Naive thymus-derived CD4-positive, alpha-beta T cell (primary cell): ENCODE results near the gene PELI1. TPM values are rescaled to one million over a fixed set of nuclear protein-coding genes. Genes with fewer than 3 reads are reported as not detected.

Experiments
- ATAC-seq: fragments of 150-1000 bp; cut with Tn5 transposase; 2 replicates; pipeline ENCODE4 v1.10.0; 2021; ENCODE audit warnings: mild to moderate bottlenecking, moderate library complexity
- CTCF ChIA-PET: fragments of 350-600 bp; sonication (Branson Sonifier 250); formaldehyde crosslinking; loops from one replicate; lab custom pipeline; 2021; ENCODE audit warnings: antibody characterized with exemption; lab: Charles Lee
- POLR2A ChIA-PET: fragments of 350-600 bp; sonication (Branson Sonifier 250); formaldehyde crosslinking; loops from one replicate; lab custom pipeline; 2021; ENCODE audit warnings: antibody characterized with exemption, inconsistent platforms; lab: Charles Lee
- DNase-seq, 9 donors: peaks; one replicate each; pipeline versions ENCODE4 v3.0.0 to v3.0.0-alpha.2; 2020 to 2022; ENCODE audit warnings: mixed read lengths in 1 of 9
- H3K27ac ChIP-seq: one replicate; pipeline ENCODE4 v1.7.0; 2013; ENCODE audit warnings: mild to moderate bottlenecking, low read depth, low read length, moderate library complexity
- H3K27me3 ChIP-seq, 2 donors: one replicate each; pipeline ENCODE4 v1.7.0; 2013; ENCODE audit warnings: low read length in 2 of 2, mild to moderate bottlenecking in 2 of 2, moderate library complexity in 2 of 2; ENCODE audit not compliant: control insufficient read depth in 2 of 2, insufficient read depth in 2 of 2
- H3K36me3 ChIP-seq, 3 experiments: 1 replicate in 2 of 3; 2 replicates in 1 of 3; pipeline ENCODE4 v1.7.0; 2013; ENCODE audit warnings: low read length in 3 of 3, mild to moderate bottlenecking in 3 of 3, moderate library complexity in 1 of 3; ENCODE audit not compliant: insufficient read depth in 3 of 3, control insufficient read depth in 2 of 3
- H3K4me1 ChIP-seq, 2 donors: one replicate each; pipeline ENCODE4 v1.7.0; 2013; ENCODE audit warnings: low read length in 2 of 2, mild to moderate bottlenecking in 2 of 2, moderate library complexity in 1 of 2; ENCODE audit not compliant: control insufficient read depth in 2 of 2, insufficient read depth in 2 of 2
- H3K4me3 ChIP-seq: 2 replicates; pipeline ENCODE4 v1.7.0; 2013; ENCODE audit warnings: mild to moderate bottlenecking, low read length
- H3K9me3 ChIP-seq, 3 experiments: 1 replicate in 2 of 3; 2 replicates in 1 of 3; pipeline ENCODE4 v1.7.0; 2013; ENCODE audit warnings: low read length in 3 of 3; ENCODE audit not compliant: control insufficient read depth in 2 of 3
- H3K27ac Mint-ChIP-seq, 9 donors: one replicate each; pipeline ENCODE4 v1.8.0; 2020 to 2022; ENCODE audit warnings: mixed read lengths in 9 of 9, mild to moderate bottlenecking in 8 of 9, moderate library complexity in 5 of 9, inconsistent platforms in 2 of 9
- H3K27me3 Mint-ChIP-seq, 5 donors: one replicate each; pipeline ENCODE4 v1.8.0; 2021 to 2022; ENCODE audit warnings: mixed read lengths in 5 of 5, mild to moderate bottlenecking in 1 of 5
- H3K36me3 Mint-ChIP-seq, 5 donors: one replicate each; pipeline ENCODE4 v1.8.0; 2020 to 2022; ENCODE audit warnings: mixed read lengths in 5 of 5, mild to moderate bottlenecking in 3 of 5, inconsistent platforms in 1 of 5
- H3K4me1 Mint-ChIP-seq, 7 donors: one replicate each; pipeline ENCODE4 v1.8.0; 2020 to 2022; ENCODE audit warnings: mixed read lengths in 7 of 7, mild to moderate bottlenecking in 3 of 7, inconsistent platforms in 1 of 7
- H3K4me3 Mint-ChIP-seq, 10 donors: one replicate each; pipeline ENCODE4 v1.8.0; 2020 to 2022; ENCODE audit warnings: mild to moderate bottlenecking in 10 of 10, mixed read lengths in 10 of 10, moderate library complexity in 6 of 10, inconsistent platforms in 2 of 10
- H3K9me3 Mint-ChIP-seq, 11 donors: one replicate each; pipeline ENCODE4 v1.8.0; 2020 to 2022; ENCODE audit warnings: mixed read lengths in 11 of 11, mild to moderate bottlenecking in 4 of 11, inconsistent platforms in 1 of 11, moderate library complexity in 1 of 11
- intact Hi-C, 2 donors: fragments of 100-400 bp; cut with micrococcal nuclease; formaldehyde crosslinking; loops; one replicate each; pipeline ENCODE4 v1.15.1; 2023
- polyA plus RNA-seq, 2 donors: library from polyadenylated mRNA; unstranded; fragments of 300-500 nt; fragmentation: Illumina TruSeq; gene quantifications; one replicate each; pipeline ENCODE4 v1.2.3, GENCODE V29; 2021
- total RNA-seq, 6 experiments: library from RNA in 5 of 6; stranded (reverse) in 5 of 6; gene quantifications; 1 replicate in 5 of 6; 2 replicates in 1 of 6; pipeline ENCODE4 v1.2.3 and lab custom pipeline; 2021 to 2026

The PELI1 gene
- total and polyA plus RNA-seq, 7 experiments from 2014 or later: 12.3 to 170 (median 52.3) TPM

- H3K4me3 Mint-ChIP-seq: no peak overlapping the region
- no peak overlapping the region for H3K27ac ChIP-seq
- peaks cover 0 to 3% (median 0%) of the 10 kb centered on the region in 5 donors for H3K36me3 Mint-ChIP-seq
- ChIA-PET POLR2A (interaction anchor here (0.8 to 1.4 kb wide), 3 partner anchors 11 to 265 kb away, joined by 3 read pairs; no protein-coding TSS in a partner anchor), CTCF (interaction anchor here (0.8 to 1.3 kb wide), 2 partner anchors 264 to 266 kb away, joined by 3 to 5 read pairs; no protein-coding TSS in a partner anchor)
- H3K9me3 ChIP-seq: no peaks in the 10 kb centered on the region
- no peaks in the 10 kb centered on the region for H3K27me3 Mint-ChIP-seq
- intact Hi-C loops: loop anchor here in 1 of 2 donors (1.0 kb wide), 1 partner anchor 11 kb away; no protein-coding TSS in a partner anchor
- H3K4me3 ChIP-seq: no peak overlapping the region
- no peaks in the 10 kb centered on the region for H3K27me3 ChIP-seq
- ATAC-seq (no peak), DNase-seq (no peak)
- peaks cover 0 to 22% of the 10 kb centered on the region in 2 donors for H3K4me1 ChIP-seq
- H3K9me3 Mint-ChIP-seq: no peaks in the 10 kb centered on the region
- H3K27ac Mint-ChIP-seq: peak overlapping the region in 8 of 9 donors; percentile 83 to 97 (median 92)
- H3K36me3 ChIP-seq: no peaks in the 10 kb centered on the region
- peaks cover 15 to 46% (median 31%) of the 10 kb centered on the region in 7 donors for H3K4me1 Mint-ChIP-seq
These were observed 81.4 kb downstream of the PELI1 start for GRCh38 chr2:64062840-64063239.

- intact Hi-C loops: no loop called here
- DNase-seq: no peak
- H3K4me1 Mint-ChIP-seq: peaks cover 16 to 38% (median 27%) of the 10 kb centered on the region in 7 donors
- ATAC-seq: no peak
- no peaks in the 10 kb centered on the region for H3K9me3 ChIP-seq
- H3K36me3 Mint-ChIP-seq: no peaks in the 10 kb centered on the region
- no peak overlapping the region for H3K27ac Mint-ChIP-seq
- no peak overlapping the region for H3K4me3 Mint-ChIP-seq
- no peaks in the 10 kb centered on the region for H3K27me3 ChIP-seq
- H3K4me1 ChIP-seq: peaks cover 0 to 18% of the 10 kb centered on the region in 2 donors
- no peak overlapping the region for H3K4me3 ChIP-seq
- POLR2A ChIA-PET: no interaction called here
- no peaks in the 10 kb centered on the region for H3K36me3 ChIP-seq
- CTCF ChIA-PET: interaction anchor here (0.6 to 0.7 kb wide), 2 partner anchors 31 to 249 kb away, joined by 3 to 4 read pairs; no protein-coding TSS in a partner anchor
- H3K27me3 Mint-ChIP-seq: peaks cover 0 to 2% (median 0%) of the 10 kb centered on the region in 5 donors
- H3K27ac ChIP-seq: no peak overlapping the region
- H3K9me3 Mint-ChIP-seq: peaks cover 0 to 2% (median 0%) of the 10 kb centered on the region in 11 donors
These were observed 85.0 kb downstream of the PELI1 start for GRCh38 chr2:64059270-64059669.

GRCh38 chr2:64056021-64056420 is 88.2 kb downstream of the PELI1 start:
- H3K36me3 Mint-ChIP-seq: no peaks in the 10 kb centered on the region
- Histone ChIP-seq H3K4me3 (no peak overlapping the region), H3K36me3 (no peaks in the 10 kb centered on the region), H3K27ac (no peak overlapping the region), H3K9me3 (no peaks in the 10 kb centered on the region), H3K4me1 (peaks cover 0 to 29% of the 10 kb centered on the region in 2 donors), H3K27me3 (no peaks in the 10 kb centered on the region)
- peaks cover 0 to 3% (median 0%) of the 10 kb centered on the region in 5 donors for H3K27me3 Mint-ChIP-seq
- DNase-seq: no peak
- H3K27ac Mint-ChIP-seq: no peak overlapping the region
- peaks cover 0 to 2% (median 0%) of the 10 kb centered on the region in 11 donors for H3K9me3 Mint-ChIP-seq
- intact Hi-C loops: no loop called here
- no peak overlapping the region for H3K4me3 Mint-ChIP-seq
- H3K4me1 Mint-ChIP-seq: peaks cover 28 to 50% (median 45%) of the 10 kb centered on the region in 7 donors
- CTCF ChIA-PET: interaction anchor here (1.0 to 11.7 kb wide), 3 partner anchors 271 to 432 kb away, joined by 3 to 289 read pairs (median 13); no protein-coding TSS in a partner anchor
- POLR2A ChIA-PET: interaction anchor here (1.9 kb wide), 1 partner anchor 271 kb away, joined by 5 read pairs; no protein-coding TSS in a partner anchor
- ATAC-seq: no peak

GRCh38 chr2:64054161-64054915 is 89.9 kb downstream of the PELI1 start:
- Histone ChIP-seq H3K27me3 (no peaks in the 10 kb centered on the region), H3K9me3 (no peaks in the 10 kb centered on the region), H3K4me3 (no peak overlapping the region), H3K36me3 (no peaks in the 10 kb centered on the region), H3K27ac (no peak overlapping the region), H3K4me1 (peaks cover 3 to 36% of the 10 kb centered on the region in 2 donors)
- ChIA-PET CTCF (interaction anchor here (0.7 to 11.7 kb wide), 5 partner anchors 31 to 274 kb away, joined by 3 to 289 read pairs (median 3); no protein-coding TSS in a partner anchor), POLR2A (interaction anchor here (1.0 to 7.4 kb wide), 2 partner anchors 10 to 273 kb away, joined by 3 to 85 read pairs; no protein-coding TSS in a partner anchor)
- peaks cover 0 to 3% (median 0%) of the 10 kb centered on the region in 5 donors for H3K27me3 Mint-ChIP-seq
- H3K9me3 Mint-ChIP-seq: peaks cover 0 to 2% (median 0%) of the 10 kb centered on the region in 11 donors
- peak overlapping the region in 8 of 9 donors; percentile 33 to 92 (median 76) for H3K27ac Mint-ChIP-seq
- H3K4me3 Mint-ChIP-seq: peak overlapping the region in 3 of 10 donors; percentile 41 to 68 (median 59)
- intact Hi-C loops: no loop called here
- ATAC-seq: no peak
- H3K4me1 Mint-ChIP-seq: peaks cover 34 to 62% (median 54%) of the 10 kb centered on the region in 7 donors
- DNase-seq: no peak
- no peaks in the 10 kb centered on the region for H3K36me3 Mint-ChIP-seq

- Mint-ChIP-seq H3K27ac (peak overlapping the region in 8 of 9 donors; percentile 38 to 92 (median 85)), H3K4me1 (peaks cover 35 to 62% (median 54%) of the 10 kb centered on the region in 7 donors), H3K27me3 (peaks cover 0 to 3% (median 0%) of the 10 kb centered on the region in 5 donors), H3K4me3 (peak overlapping the region in 9 of 10 donors; percentile 23 to 68 (median 53)), H3K9me3 (peaks cover 0 to 2% (median 0%) of the 10 kb centered on the region in 11 donors), H3K36me3 (no peaks in the 10 kb centered on the region)
- POLR2A ChIA-PET: interaction anchor here (0.7 to 7.4 kb wide), 7 partner anchors 74 to 1073 kb away, joined by 3 to 85 read pairs (median 3); no protein-coding TSS in a partner anchor
- Histone ChIP-seq H3K4me1 (peaks cover 3 to 37% of the 10 kb centered on the region in 2 donors), H3K36me3 (no peaks in the 10 kb centered on the region), H3K9me3 (no peaks in the 10 kb centered on the region), H3K27me3 (no peaks in the 10 kb centered on the region), H3K27ac (no peak overlapping the region), H3K4me3 (no peak overlapping the region)
- ATAC-seq: peak; percentile 48
- CTCF ChIA-PET: interaction anchor here (0.6 to 11.7 kb wide), 5 partner anchors 26 to 695 kb away, joined by 3 to 289 read pairs (median 3); no protein-coding TSS in a partner anchor
- DNase-seq: peak in 7 of 9 donors; percentile 14 to 63 (median 44)
- intact Hi-C loops: loop anchor here in 1 of 2 donors (1.0 to 2.0 kb wide), 2 partner anchors 11 to 16 kb away; no protein-coding TSS in a partner anchor
These were observed 91.6 kb downstream of the PELI1 start for GRCh38 chr2:64052463-64053241.
